HepG2 (cell line): ENCODE data around the gene HECTD4. TPM values are rescaled to one million over a fixed set of nuclear protein-coding genes. Genes with fewer than 3 reads are reported as not detected.
"Not testable (repeated sequence)": the region's sequence is repeated elsewhere in the genome, so short reads cannot be mapped to it uniquely, and the experiment has no call there.

ENCODE experiments used
- ATAC-seq: fragments of 200-7000 bp; cut with Tn5 transposase; 3 replicates; pipeline ENCODE4 v1.9.1; 2020; ENCODE audit warnings: mild to moderate bottlenecking, moderate library complexity
- BruUV-seq: library from RNA; stranded (reverse); fragments of 400-500 nt; replicated peaks from 2 replicates; lab custom pipeline; 2021; lab: Mats Ljungman, UMichigan
- CTCF ChIA-PET: fragments of 300-600 bp; formaldehyde crosslinking; extraction: SDS; loops from one replicate; lab custom pipeline; 2021; ENCODE audit warnings: low total read pairs, inconsistent platforms, low intra/inter-chr PET ratio; lab: Yijun Ruan, JAX
- POLR2A ChIA-PET: fragments of 350-600 bp; sonication (Branson Sonifier 250); formaldehyde crosslinking; loops from one replicate; lab custom pipeline; 2020; ENCODE audit warnings: antibody characterized with exemption, inconsistent platforms; lab: Yijun Ruan, JAX
- DNase-seq: peaks from one replicate; pipeline ENCODE4 v3.0.0-alpha.2; 2015; ENCODE audit warnings: low spot score
- FAIRE-seq: peaks from 3 replicates; lab custom pipeline; 2011; peaks lifted over from hg19 to GRCh38; lab: Jason Lieb, UNC
- H2AFZ ChIP-seq: one replicate; pipeline ENCODE4 v1.6.1; 2011; ENCODE audit warnings: low read length, inconsistent platforms
- H3K27ac ChIP-seq: fragments of 300-600 bp; 3 replicates; pipeline ENCODE4 v1.8.0; 2011; ENCODE audit warnings: mixed run types, mild to moderate bottlenecking, mixed read lengths, low read length, inconsistent platforms; ENCODE audit not compliant: insufficient read depth; ENCODE audit errors: extremely low read length
- H3K27me3 ChIP-seq, 2 experiments: fragments of 200-600 bp in 1 of 2; 2 replicates in 1 of 2; 3 replicates in 1 of 2; pipeline versions ENCODE4 v1.6.0 to v1.8.0; 2011; ENCODE audit warnings: low read length in 2 of 2, mild to moderate bottlenecking in 2 of 2, moderate library complexity in 2 of 2, inconsistent platforms in 1 of 2; ENCODE audit not compliant: insufficient read depth in 2 of 2, control insufficient read depth in 1 of 2
- H3K36me3 ChIP-seq, 2 experiments: fragments of 200-600 bp in 1 of 2; replicated peaks in 1 of 2; 2 replicates in 1 of 2; 3 replicates in 1 of 2; pipeline versions ENCODE4 v1.5.1 to v1.8.0; 2011; ENCODE audit warnings: low read length in 2 of 2, inconsistent platforms in 1 of 2; ENCODE audit not compliant: insufficient read depth in 2 of 2, control insufficient read depth in 1 of 2
- H3K4me1 ChIP-seq: 2 replicates; pipeline ENCODE4 v1.5.1; 2012; ENCODE audit warnings: low read length, inconsistent platforms; ENCODE audit not compliant: insufficient read depth
- H3K4me2 ChIP-seq: 2 replicates; pipeline ENCODE4 v1.6.0; 2011; ENCODE audit warnings: low read depth, low read length, inconsistent platforms
- H3K4me3 ChIP-seq, 3 experiments: fragments of 200-600 bp in 1 of 3; sonication (generic), shearing (Covaris generic) in 1 of 3; replicated peaks in 1 of 3; 2 replicates each; pipeline ENCODE4 v1.5.1; 2011 to 2016; ENCODE audit warnings: low read length in 3 of 3, inconsistent platforms in 2 of 3, low read depth in 2 of 3, mild to moderate bottlenecking in 2 of 3, control low read depth in 1 of 3, mixed read lengths in 1 of 3; ENCODE audit not compliant: insufficient read depth in 1 of 3
- H3K79me2 ChIP-seq: one replicate; pipeline ENCODE4 v1.6.1; 2011; ENCODE audit warnings: low read length, inconsistent platforms; ENCODE audit not compliant: insufficient read depth
- H3K9ac ChIP-seq: 2 replicates; pipeline ENCODE4 v1.6.0; 2011; ENCODE audit warnings: mild to moderate bottlenecking, low read depth, low read length, inconsistent platforms; ENCODE audit not compliant: insufficient read depth
- H3K9me3 ChIP-seq: 2 replicates; pipeline ENCODE4 v1.5.1; 2012; ENCODE audit warnings: mild to moderate bottlenecking, low read length
- H4K20me1 ChIP-seq: 2 replicates; pipeline ENCODE4 v1.6.0; 2011; ENCODE audit warnings: inconsistent platforms, mild to moderate bottlenecking, low read length, moderate library complexity; ENCODE audit not compliant: insufficient read depth
- KDM5B ChIP-seq: sonication (generic); formaldehyde crosslinking; IDR thresholded peaks from 2 replicates; pipeline ENCODE4 v1.4.0; 2020; ENCODE audit warnings: missing genetic modification reagents, mild to moderate bottlenecking, borderline replicate concordance
- XRCC5 ChIP-seq: fragments of 200-400 bp; formaldehyde crosslinking; optimal IDR thresholded peaks from 2 replicates; pipeline ENCODE3; 2017; ENCODE audit warnings: mild to moderate bottlenecking, low read length
- ZIK1 ChIP-seq: sonication (generic); formaldehyde crosslinking; IDR thresholded peaks from 2 replicates; pipeline ENCODE4 v1.5.0; 2020; ENCODE audit warnings: mild to moderate bottlenecking, low read depth, missing genetic modification reagents, borderline replicate concordance
- ZNF510 ChIP-seq: sonication (generic); formaldehyde crosslinking; IDR thresholded peaks from 2 replicates; pipeline ENCODE4 v1.4.0; 2020; ENCODE audit warnings: low read depth, mild to moderate bottlenecking, missing genetic modification reagents
- ZNF616 ChIP-seq: sonication (generic); formaldehyde crosslinking; IDR thresholded peaks from 2 replicates; pipeline ENCODE4 v1.5.0; 2020; ENCODE audit warnings: low read depth, mild to moderate bottlenecking, missing genetic modification reagents
- WGBS: methylation state at CpG from one replicate; pipeline ENCODE4 v1.1.6; 2017; ENCODE audit warnings: low lambda C conversion rate; 5-methylcytosine and 5-hydroxymethylcytosine counted together
- in situ Hi-C: cut with HindIII; loops from 2 replicates; pipeline ENCODE4 v1.10.0; 2017; ENCODE audit warnings: low pct_unique_long_range_greater_than_20kb; ENCODE audit not compliant: extremely low pct_ligation_motif_present
- intact Hi-C: fragments of 100-400 bp; cut with micrococcal nuclease; formaldehyde crosslinking; loops from one replicate; pipeline ENCODE4 v1.10.0; 2022; ENCODE audit not compliant: unreplicated experiment
- polyA plus RNA-seq, 8 experiments: library from polyadenylated mRNA; depleted of rRNA in 3 of 8; stranded (reverse) in 7 of 8; unstranded in 1 of 8; fragments of >200 nt; fragmentation: Illumina TruSeq in 4 of 8; extraction: Trizol in 4 of 8; gene quantifications; 2 replicates each; pipeline versions ENCODE4 v1.2.1 to v1.2.3, GENCODE V29; 2011 to 2016; ENCODE audit warnings: low read depth in 4 of 8, missing spikeins in 1 of 8, mixed read lengths in 1 of 8; ENCODE audit not compliant: insufficient read depth in 1 of 8
- total RNA-seq, 5 experiments: library from RNA; depleted of rRNA; stranded (reverse); fragments of >200 nt; fragmentation: Illumina TruSeq; extraction: Trizol; gene quantifications; 2 replicates each; pipeline ENCODE4 v1.2.3, GENCODE V29; 2016; ENCODE audit warnings: low read depth in 1 of 5
- TF ChIP-seq, protein P1 (sequence below): sonication (generic); formaldehyde crosslinking; IDR thresholded peaks from 2 replicates; pipeline ENCODE4 v1.9.0; 2021; ENCODE audit warnings: missing genetic modification reagents, borderline replicate concordance
- TF ChIP-seq, protein P2 (sequence below): sonication (generic); formaldehyde crosslinking; IDR thresholded peaks from 2 replicates; pipeline ENCODE4 v1.4.0; 2020; ENCODE audit warnings: mild to moderate bottlenecking, missing genetic modification reagents

Gene HECTD4
- total and polyA plus RNA-seq, 2 of the 13 experiments (the other 11 are each of a cell fraction or from before 2014, with no cell fraction given), result 9.0 to 11.4 TPM

DNA sequence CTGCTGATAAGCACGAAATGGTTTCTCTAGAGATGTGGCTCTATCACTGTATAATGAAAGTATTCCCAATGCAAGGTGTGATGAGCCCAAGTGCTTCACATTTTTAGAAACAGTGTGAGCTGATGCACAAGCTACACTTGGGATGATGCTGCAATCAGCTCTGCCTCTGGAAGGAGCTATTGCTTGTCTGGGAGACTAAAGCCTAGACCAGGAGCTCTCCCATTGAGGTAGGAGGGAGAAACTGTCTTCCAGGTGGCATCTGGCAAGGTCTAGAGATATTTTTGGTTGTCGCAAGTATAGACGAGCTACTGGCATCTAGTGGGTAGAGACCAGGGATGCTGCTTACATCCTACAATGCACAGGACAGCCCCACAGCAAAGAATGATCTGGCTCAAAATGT, 42.0 kb downstream of the HECTD4 start (continued):
- TF ChIP-seq, protein P1, sequence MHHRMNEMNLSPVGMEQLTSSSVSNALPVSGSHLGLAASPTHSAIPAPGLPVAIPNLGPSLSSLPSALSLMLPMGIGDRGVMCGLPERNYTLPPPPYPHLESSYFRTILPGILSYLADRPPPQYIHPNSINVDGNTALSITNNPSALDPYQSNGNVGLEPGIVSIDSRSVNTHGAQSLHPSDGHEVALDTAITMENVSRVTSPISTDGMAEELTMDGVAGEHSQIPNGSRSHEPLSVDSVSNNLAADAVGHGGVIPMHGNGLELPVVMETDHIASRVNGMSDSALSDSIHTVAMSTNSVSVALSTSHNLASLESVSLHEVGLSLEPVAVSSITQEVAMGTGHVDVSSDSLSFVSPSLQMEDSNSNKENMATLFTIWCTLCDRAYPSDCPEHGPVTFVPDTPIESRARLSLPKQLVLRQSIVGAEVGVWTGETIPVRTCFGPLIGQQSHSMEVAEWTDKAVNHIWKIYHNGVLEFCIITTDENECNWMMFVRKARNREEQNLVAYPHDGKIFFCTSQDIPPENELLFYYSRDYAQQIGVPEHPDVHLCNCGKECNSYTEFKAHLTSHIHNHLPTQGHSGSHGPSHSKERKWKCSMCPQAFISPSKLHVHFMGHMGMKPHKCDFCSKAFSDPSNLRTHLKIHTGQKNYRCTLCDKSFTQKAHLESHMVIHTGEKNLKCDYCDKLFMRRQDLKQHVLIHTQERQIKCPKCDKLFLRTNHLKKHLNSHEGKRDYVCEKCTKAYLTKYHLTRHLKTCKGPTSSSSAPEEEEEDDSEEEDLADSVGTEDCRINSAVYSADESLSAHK (CRISPR knock-in tag), result no peak
- TF ChIP-seq, protein P2, sequence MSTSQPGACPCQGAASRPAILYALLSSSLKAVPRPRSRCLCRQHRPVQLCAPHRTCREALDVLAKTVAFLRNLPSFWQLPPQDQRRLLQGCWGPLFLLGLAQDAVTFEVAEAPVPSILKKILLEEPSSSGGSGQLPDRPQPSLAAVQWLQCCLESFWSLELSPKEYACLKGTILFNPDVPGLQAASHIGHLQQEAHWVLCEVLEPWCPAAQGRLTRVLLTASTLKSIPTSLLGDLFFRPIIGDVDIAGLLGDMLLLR (CRISPR knock-in tag), result no peak
- TF ChIP-seq ZNF616, result no peak
- no peak for TF ChIP-seq XRCC5
- TF ChIP-seq ZNF510 (CRISPR knock-in tag), result no peak
- TF ChIP-seq KDM5B (CRISPR knock-in tag), result no peak
- TF ChIP-seq ZIK1 (CRISPR knock-in tag), result no peak
- TF ChIP-seq, all 625 proteins: peak for 0

DNA sequence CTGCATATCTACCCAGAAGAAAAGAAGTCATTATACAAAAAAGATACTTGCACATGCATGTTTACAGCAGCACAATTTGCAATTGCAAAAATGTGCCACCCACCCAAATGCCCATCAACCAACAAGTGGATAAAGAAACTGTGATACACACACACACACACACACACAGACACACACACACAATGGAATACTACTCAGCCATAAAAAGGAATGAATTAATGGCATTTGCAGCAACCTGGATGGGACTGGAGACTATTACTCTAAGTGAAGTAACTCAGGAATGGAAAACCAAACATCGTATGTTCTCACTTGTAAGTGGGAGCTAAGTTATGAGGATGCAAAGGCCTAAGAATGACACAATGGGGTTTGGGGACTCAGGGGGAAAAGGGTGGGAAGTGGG, 47.2 kb downstream of the HECTD4 start:
- H3K36me3 ChIP-seq, H3K27ac ChIP-seq, CTCF ChIA-PET, H2AFZ ChIP-seq, H3K79me2 ChIP-seq, H3K9me3 ChIP-seq, H4K20me1 ChIP-seq, H3K4me1 ChIP-seq, POLR2A ChIA-PET, ATAC-seq, H3K9ac ChIP-seq, H3K27me3 ChIP-seq, BruUV-seq, DNase-seq, H3K4me3 ChIP-seq, FAIRE-seq, in situ Hi-C loops, H3K4me2 ChIP-seq, intact Hi-C loops: not testable (repeated sequence)
- WGBS, result 88% methylated on average over 1 of the region's 1 CpG
